Mesendoderm (in vitro differentiated cells): ENCODE results near the gene SEMA3G.
A peak's percentile ranks its signal among the peaks of the same experiment; 100 is the strongest.

Source experiments
- DNase-seq: peaks from one replicate; pipeline ENCODE4 v3.0.0; 2013
- H2AK5ac ChIP-seq: 2 replicates; pipeline ENCODE4 v1.6.1; 2013; ENCODE audit warnings: low read length, inconsistent platforms
- H2BK120ac ChIP-seq: 2 replicates; pipeline ENCODE4 v1.6.1; 2013; ENCODE audit warnings: low read depth, mild to moderate bottlenecking, low read length, moderate library complexity, mixed read lengths
- H2BK15ac ChIP-seq: replicated peaks from 2 replicates; pipeline ENCODE4 v1.6.1; 2013; ENCODE audit warnings: low read depth, mild to moderate bottlenecking, moderate library complexity
- H2BK5ac ChIP-seq: 2 replicates; pipeline ENCODE4 v1.6.1; 2013; ENCODE audit warnings: low read length, inconsistent platforms
- H3K18ac ChIP-seq: 2 replicates; pipeline ENCODE4 v1.6.1; 2013; ENCODE audit warnings: mild to moderate bottlenecking, low read length, mixed read lengths
- H3K23ac ChIP-seq: one replicate; pipeline ENCODE4 v1.6.1; 2013; ENCODE audit warnings: low read length
- H3K27ac ChIP-seq: 2 replicates; pipeline ENCODE4 v1.5.1; 2013; ENCODE audit warnings: low read depth, mild to moderate bottlenecking, inconsistent platforms, low read length, moderate library complexity
- H3K27me3 ChIP-seq: 2 replicates; pipeline ENCODE4 v1.6.1; 2013; ENCODE audit warnings: low read length, control low read depth, mild to moderate bottlenecking, inconsistent platforms; ENCODE audit not compliant: insufficient read depth, poor library complexity
- H3K36me3 ChIP-seq: 2 replicates; pipeline ENCODE4 v1.6.1; 2013; ENCODE audit warnings: low read length, inconsistent platforms; ENCODE audit not compliant: control insufficient read depth, insufficient read depth
- H3K4ac ChIP-seq: one replicate; pipeline ENCODE4 v1.6.1; 2013; ENCODE audit warnings: low read depth, mild to moderate bottlenecking, low read length, moderate library complexity
- H3K4me1 ChIP-seq: 2 replicates; pipeline ENCODE4 v1.6.1; 2013; ENCODE audit warnings: low read depth, low read length, inconsistent platforms; ENCODE audit not compliant: control insufficient read depth
- H3K4me2 ChIP-seq: 2 replicates; pipeline ENCODE4 v1.6.1; 2013; ENCODE audit warnings: low read length
- H3K4me3 ChIP-seq: 2 replicates; pipeline ENCODE4 v1.5.1; 2013; ENCODE audit warnings: mild to moderate bottlenecking, low read length
- H3K56ac ChIP-seq: one replicate; pipeline ENCODE4 v1.6.1; 2013; ENCODE audit warnings: low read length
- H3K79me1 ChIP-seq: 2 replicates; pipeline ENCODE4 v1.6.1; 2013; ENCODE audit warnings: low read length, inconsistent platforms
- H3K79me2 ChIP-seq: 2 replicates; pipeline ENCODE4 v1.6.1; 2013; ENCODE audit warnings: mild to moderate bottlenecking, low read length; ENCODE audit not compliant: control insufficient read depth, insufficient read depth
- H3K9ac ChIP-seq: 2 replicates; pipeline ENCODE4 v1.6.1; 2013; ENCODE audit warnings: low read length, inconsistent platforms
- H4K5ac ChIP-seq: one replicate; pipeline ENCODE4 v1.6.1; 2013; ENCODE audit warnings: low read length
- H4K8ac ChIP-seq: one replicate; pipeline ENCODE4 v1.6.1; 2013; ENCODE audit warnings: low read depth, mild to moderate bottlenecking, control low read depth, low read length, moderate library complexity
- WGBS: extraction: QIAGEN DNeasy Blood & Tissue Kit; methylation state at CpG from one replicate; pipeline ENCODE4 v1.1.7; 2013; ENCODE audit warnings: low lambda C conversion rate, missing lambda C conversion rate; ENCODE audit not compliant: insufficient coverage; ENCODE audit errors: extremely low coverage; 5-methylcytosine and 5-hydroxymethylcytosine counted together

Gene SEMA3G

GRCh38 chr3:52456169-52456799, 11.4 kb upstream of the SEMA3G start:
- H3K79me2 ChIP-seq: peaks cover 18% of the 10 kb centered on the region
- no CpG with 5 or more reads among the region's 13 CpGs for WGBS

DNA sequence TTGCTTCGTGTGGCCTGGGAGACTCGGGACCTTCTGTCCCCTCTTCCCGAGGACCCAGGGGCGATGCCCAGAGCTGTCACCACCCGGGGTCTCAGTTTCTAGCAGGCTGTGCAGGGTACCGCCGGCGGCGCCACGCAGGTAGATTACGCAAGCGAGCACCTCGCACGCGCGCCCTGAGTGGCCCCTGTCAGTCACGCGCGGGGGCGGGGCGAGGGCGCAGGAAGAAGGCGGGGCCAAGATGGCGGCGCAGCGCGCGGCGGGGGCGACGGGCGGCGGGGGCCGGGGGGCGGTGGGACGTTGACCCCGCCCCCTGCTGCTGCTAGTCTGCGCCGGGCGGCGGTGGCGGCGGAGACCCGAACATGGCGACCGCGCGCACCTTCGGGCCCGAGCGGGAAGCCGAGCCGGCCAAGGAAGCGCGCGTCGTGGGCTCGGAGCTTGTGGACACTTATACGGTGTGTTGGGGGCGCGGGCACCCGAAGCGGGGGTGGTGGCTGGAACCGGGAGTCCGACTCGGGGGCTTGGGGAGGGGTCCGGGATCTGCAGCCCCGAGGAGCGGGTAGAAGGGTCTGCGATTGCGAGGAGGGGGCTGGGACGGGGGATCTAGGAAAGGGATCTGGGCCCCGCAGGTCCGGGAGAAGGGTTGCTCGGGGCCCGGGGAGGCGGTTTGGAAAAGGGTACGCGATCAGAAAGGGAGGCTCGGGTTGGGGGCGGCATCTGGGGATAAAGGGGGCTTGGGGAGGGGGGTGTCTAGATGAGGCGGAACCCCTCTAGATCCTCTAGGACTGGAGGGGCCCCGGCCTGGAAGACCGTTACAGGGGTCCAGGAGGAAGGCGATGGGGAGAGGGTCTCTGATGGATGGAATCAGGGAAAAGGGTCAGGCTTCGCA, 10.6 kb upstream of the SEMA3G start, which contains the start of gene NISCH:
Gene NISCH (plus strand): TSS at position 322 of the 886 bp plus-strand sequence. CDS start 38 bp downstream, at position 360.
- Histone ChIP-seq H3K79me1 (peaks cover 20% of the 10 kb centered on the region), H3K4me2 (peak within 1 kb of the TSS; percentile 97), H2AK5ac (peak within 1 kb of the TSS; percentile 96), H3K4ac (peak within 1 kb of the TSS; percentile 81), H3K18ac (peak within 1 kb of the TSS; percentile 82), H2BK120ac (peak within 1 kb of the TSS; percentile 16), H3K79me2 (peaks cover 18% of the 10 kb centered on the region), H3K23ac (no peak within 1 kb of the TSS), H4K5ac (peak within 1 kb of the TSS; percentile 97), H3K9ac (peak within 1 kb of the TSS; percentile 94), H3K4me3 (peak within 1 kb of the TSS; percentile 94), H3K27ac (peak within 1 kb of the TSS; percentile 18), H4K8ac (no peak within 1 kb of the TSS), H3K4me1 (peaks cover 11% of the 10 kb centered on the region), H2BK5ac (peak within 1 kb of the TSS; percentile 52), H3K56ac (peak within 1 kb of the TSS; percentile 89), H3K36me3 (peaks cover 2% of the 10 kb centered on the region), H2BK15ac (peak within 1 kb of the TSS; percentile 1), H3K27me3 (no peaks in the 10 kb centered on the region)
- WGBS: no CpG with 5 or more reads among the region's 86 CpGs
- peak; percentile 81 for DNase-seq

More at GRCh38 chr3:52456169-52456799, 11.4 kb upstream of the SEMA3G start:
- peaks cover 2% of the 10 kb centered on the region for H3K36me3 ChIP-seq
- DNase-seq: peak; percentile 51
- peaks cover 20% of the 10 kb centered on the region for H3K79me1 ChIP-seq
- H2BK5ac ChIP-seq: no peak overlapping the region
- no peaks in the 10 kb centered on the region for H3K27me3 ChIP-seq
- H3K27ac ChIP-seq: no peak overlapping the region
- no peak overlapping the region for H3K23ac ChIP-seq
- H3K18ac ChIP-seq: peak overlapping the region; percentile 82
- peak overlapping the region; percentile 95 for H2AK5ac ChIP-seq
- no peak overlapping the region for H4K5ac ChIP-seq
- H3K4ac ChIP-seq: peak overlapping the region; percentile 81
- H3K4me2 ChIP-seq: peak overlapping the region; percentile 97
- H4K8ac ChIP-seq: no peak overlapping the region
- H2BK15ac ChIP-seq: no peak overlapping the region
- peak overlapping the region; percentile 89 for H3K56ac ChIP-seq
- no peak overlapping the region for H2BK120ac ChIP-seq
- H3K9ac ChIP-seq: peak overlapping the region; percentile 94
- peaks cover 11% of the 10 kb centered on the region for H3K4me1 ChIP-seq
- peak overlapping the region; percentile 94 for H3K4me3 ChIP-seq

DNA sequence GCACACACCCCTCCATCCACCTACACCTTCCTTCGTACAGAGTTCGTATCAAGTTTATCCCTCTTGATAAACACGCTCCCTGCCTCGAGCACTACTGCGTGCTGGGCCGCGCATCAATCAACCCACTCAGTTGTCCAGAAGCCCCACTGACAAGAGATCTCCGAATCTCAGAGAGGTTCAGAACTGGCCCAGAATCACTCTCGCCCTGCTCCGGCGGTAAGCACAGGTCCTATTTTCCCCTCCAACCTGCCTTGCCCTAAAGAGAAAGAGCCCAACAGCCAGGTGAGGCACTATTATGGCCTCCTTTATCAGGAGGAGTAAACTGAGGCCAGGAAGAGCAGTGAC, 10.0 kb upstream of the SEMA3G start:
- peak overlapping the region; percentile 65 for H3K4me2 ChIP-seq
- H3K79me2 ChIP-seq: peaks cover 18% of the 10 kb centered on the region
- H2BK15ac ChIP-seq: peak overlapping the region; percentile 1
- WGBS: no CpG with 5 or more reads among the region's 11 CpGs
- H3K36me3 ChIP-seq: peaks cover 2% of the 10 kb centered on the region
- peak overlapping the region; percentile 52 for H2BK5ac ChIP-seq
- peak overlapping the region; percentile 31 for H3K18ac ChIP-seq
- peaks cover 11% of the 10 kb centered on the region for H3K4me1 ChIP-seq
- no peak overlapping the region for H4K8ac ChIP-seq
- no peak overlapping the region for H3K4me3 ChIP-seq
- H3K27me3 ChIP-seq: no peaks in the 10 kb centered on the region
- H3K27ac ChIP-seq: no peak overlapping the region
- DNase-seq: no peak
- no peak overlapping the region for H3K4ac ChIP-seq
- no peak overlapping the region for H2BK120ac ChIP-seq
- peaks cover 20% of the 10 kb centered on the region for H3K79me1 ChIP-seq
- peak overlapping the region; percentile 96 for H2AK5ac ChIP-seq
- H3K9ac ChIP-seq: peak overlapping the region; percentile 73
- peak overlapping the region; percentile 97 for H4K5ac ChIP-seq
- H3K23ac ChIP-seq: no peak overlapping the region
- peak overlapping the region; percentile 88 for H3K56ac ChIP-seq

GRCh38 chr3:52454250-52454937, 9.5 kb upstream of the SEMA3G start:
- no peak overlapping the region for H2BK120ac ChIP-seq
- no peak overlapping the region for H2BK15ac ChIP-seq
- H2AK5ac ChIP-seq: no peak overlapping the region
- no peak for DNase-seq
- H4K8ac ChIP-seq: no peak overlapping the region
- H3K4me1 ChIP-seq: peaks cover 11% of the 10 kb centered on the region
- H3K4me3 ChIP-seq: no peak overlapping the region
- no peak overlapping the region for H3K9ac ChIP-seq
- H3K56ac ChIP-seq: peak overlapping the region; percentile 88
- H3K18ac ChIP-seq: no peak overlapping the region
- peak overlapping the region; percentile 97 for H4K5ac ChIP-seq
- no CpG with 5 or more reads among the region's 8 CpGs for WGBS
- H3K79me2 ChIP-seq: peaks cover 18% of the 10 kb centered on the region
- H3K4ac ChIP-seq: no peak overlapping the region
- peaks cover 20% of the 10 kb centered on the region for H3K79me1 ChIP-seq
- H3K4me2 ChIP-seq: no peak overlapping the region
- no peak overlapping the region for H3K23ac ChIP-seq
- no peak overlapping the region for H3K27ac ChIP-seq
- peaks cover 2% of the 10 kb centered on the region for H3K36me3 ChIP-seq
- no peaks in the 10 kb centered on the region for H3K27me3 ChIP-seq
- no peak overlapping the region for H2BK5ac ChIP-seq

- peaks cover 11% of the 10 kb centered on the region for H3K4me1 ChIP-seq
- peak within 1 kb of the TSS; percentile 30 for H3K23ac ChIP-seq
- no peak within 1 kb of the TSS for H2BK120ac ChIP-seq
- peaks cover 2% of the 10 kb centered on the region for H3K36me3 ChIP-seq
- peak; percentile 76 for DNase-seq
- H3K56ac ChIP-seq: peak within 1 kb of the TSS; percentile 88
- H3K18ac ChIP-seq: peak within 1 kb of the TSS; percentile 31
- H2BK15ac ChIP-seq: no peak within 1 kb of the TSS
- H2AK5ac ChIP-seq: peak within 1 kb of the TSS; percentile 96
- H3K79me1 ChIP-seq: peaks cover 18% of the 10 kb centered on the region
- no CpG with 5 or more reads among the region's 16 CpGs for WGBS
- no peak within 1 kb of the TSS for H3K27ac ChIP-seq
- peak within 1 kb of the TSS; percentile 33 for H3K9ac ChIP-seq
- H4K8ac ChIP-seq: no peak within 1 kb of the TSS
- H4K5ac ChIP-seq: peak within 1 kb of the TSS; percentile 97
- H3K4me2 ChIP-seq: no peak within 1 kb of the TSS
- H2BK5ac ChIP-seq: no peak within 1 kb of the TSS
- no peak within 1 kb of the TSS for H3K4me3 ChIP-seq
- H3K4ac ChIP-seq: peak within 1 kb of the TSS; percentile 41
- peaks cover 18% of the 10 kb centered on the region for H3K79me2 ChIP-seq
- H3K27me3 ChIP-seq: no peaks in the 10 kb centered on the region
Measured at GRCh38 chr3:52453496-52454249, 8.8 kb upstream of the SEMA3G start, which contains the start of gene TNNC1. Gene TNNC1 (minus strand): TSS chr3:52454041. CDS start chr3:52454015, 26 bp downstream.
